GM21619 (cell line): ENCODE measurements around the gene AP1S3.

ENCODE experiments used
- ATAC-seq: cut with Tn5 transposase; IDR thresholded peaks from one replicate; pipeline ENCODE4 v1.9.1; 2021; ENCODE audit not compliant: unreplicated experiment

AP1S3 gene

DNA sequence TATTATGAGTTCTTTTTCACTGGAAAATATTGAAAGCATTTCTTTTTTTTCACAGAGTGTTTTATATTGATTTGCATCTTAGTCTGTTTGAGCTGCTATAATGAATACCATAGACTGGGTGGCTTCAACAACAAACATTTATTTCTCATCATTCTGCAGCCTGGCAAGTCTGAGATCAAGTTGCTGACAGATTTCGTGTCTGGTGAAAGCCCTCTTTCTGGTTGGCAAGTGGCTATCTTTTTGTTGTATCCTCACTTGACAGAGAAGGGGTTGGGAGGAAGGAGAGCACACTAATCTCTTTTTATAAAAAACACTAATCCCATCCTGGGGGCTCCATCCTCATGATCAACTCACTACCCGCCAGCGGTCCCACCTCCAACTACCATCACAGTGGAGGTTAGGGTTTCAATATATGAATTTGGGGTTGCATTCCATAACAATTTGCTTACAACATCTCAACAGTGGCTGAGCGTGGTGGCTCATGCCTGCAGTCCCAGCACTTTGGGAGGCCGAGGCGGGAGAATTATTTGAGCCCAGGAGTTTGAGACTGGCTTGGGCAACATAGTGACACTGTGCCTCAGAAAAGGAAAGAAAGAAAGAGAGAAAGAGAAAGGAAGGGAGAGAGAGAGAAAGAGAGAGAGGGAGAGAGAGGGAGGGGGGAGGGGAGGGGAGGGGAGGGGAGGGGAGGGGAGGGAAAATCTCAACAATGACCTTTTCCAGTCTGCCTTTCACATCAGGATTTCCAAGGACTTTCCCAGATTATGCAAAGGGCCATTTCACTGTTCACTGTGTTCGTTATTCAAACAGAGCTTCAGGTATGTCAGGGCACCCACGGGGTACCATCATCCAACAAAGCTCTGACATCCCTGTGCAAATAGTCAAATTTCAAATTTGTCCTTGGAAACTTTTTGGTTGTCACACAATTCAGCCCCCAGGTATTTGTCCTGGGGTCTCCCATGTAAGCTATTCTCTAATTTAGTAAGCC, 111.1 kb downstream of the AP1S3 start:
- ATAC-seq: no peak

DNA sequence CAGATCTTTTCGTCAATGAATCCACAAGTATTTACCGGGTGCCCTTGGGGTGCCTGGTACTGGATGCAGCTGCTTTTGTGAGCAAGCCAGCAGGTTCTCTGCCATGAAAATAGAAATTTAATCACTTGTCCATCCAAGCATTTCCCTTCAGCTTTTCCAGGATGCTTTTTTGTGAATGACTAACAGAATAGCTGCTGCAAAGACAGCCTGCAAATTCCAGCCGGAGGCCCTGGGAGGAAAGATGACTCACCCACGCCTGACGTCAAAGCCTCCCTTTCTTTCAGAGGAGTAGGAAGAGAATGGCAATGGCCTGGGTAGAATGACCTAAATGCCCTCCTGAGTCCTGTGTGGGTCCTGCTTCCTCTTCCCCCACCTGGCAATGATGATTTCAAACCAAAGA, 111.9 kb downstream of the AP1S3 start:
- ATAC-seq: no peak

- no peak for ATAC-seq
These were observed 112.5 kb downstream of the AP1S3 start for GRCh38 chr2:223724861-223725260.

- ATAC-seq: no peak
These were observed 113.4 kb downstream of the AP1S3 start for GRCh38 chr2:223723954-223724411.

DNA sequence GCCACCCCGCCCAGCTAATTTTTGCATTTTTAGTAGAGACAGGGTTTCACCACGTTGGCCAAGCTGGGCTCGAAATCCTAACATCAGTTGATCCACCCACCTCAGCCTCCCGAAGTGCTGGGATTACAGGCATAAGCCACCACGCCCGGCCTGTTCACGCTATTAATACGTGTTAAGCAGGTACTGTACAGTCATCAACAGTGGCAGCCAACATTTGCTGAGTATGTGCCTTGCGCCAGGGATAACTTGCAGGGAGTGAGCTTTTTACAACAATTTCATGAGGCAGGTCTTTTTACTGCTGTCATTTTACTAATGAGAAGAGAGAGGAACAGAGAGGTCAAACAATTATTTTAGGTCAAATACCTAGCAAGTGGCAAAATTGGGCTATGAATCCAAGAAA, 115.2 kb downstream of the AP1S3 start:
- no peak for ATAC-seq

GRCh38 chr2:223721746-223722145, 115.6 kb downstream of the AP1S3 start:
- no peak for ATAC-seq

DNA sequence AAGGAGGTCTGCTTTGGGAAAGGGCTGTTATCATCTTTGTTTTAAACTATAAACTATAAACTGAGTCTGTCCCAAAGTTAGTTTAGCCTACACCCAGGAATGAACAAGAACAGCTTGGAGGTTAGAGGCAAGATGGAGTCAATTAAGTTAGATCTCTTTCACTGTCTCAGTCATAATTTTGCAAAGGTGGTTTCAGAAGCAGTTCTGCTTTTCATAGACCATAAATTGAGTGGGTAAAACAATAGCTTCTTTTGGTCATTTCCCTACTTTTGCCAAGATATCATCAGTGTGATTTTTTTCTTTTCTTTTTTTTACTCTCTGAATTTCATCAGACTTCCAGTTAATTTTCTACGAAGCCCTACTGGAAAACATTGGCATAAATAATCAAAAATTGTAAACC, 117.0 kb downstream of the AP1S3 start:
- ATAC-seq: no peak

- ATAC-seq: no peak
These were observed 124.7 kb downstream of the AP1S3 start for GRCh38 chr2:223712642-223713041.

DNA sequence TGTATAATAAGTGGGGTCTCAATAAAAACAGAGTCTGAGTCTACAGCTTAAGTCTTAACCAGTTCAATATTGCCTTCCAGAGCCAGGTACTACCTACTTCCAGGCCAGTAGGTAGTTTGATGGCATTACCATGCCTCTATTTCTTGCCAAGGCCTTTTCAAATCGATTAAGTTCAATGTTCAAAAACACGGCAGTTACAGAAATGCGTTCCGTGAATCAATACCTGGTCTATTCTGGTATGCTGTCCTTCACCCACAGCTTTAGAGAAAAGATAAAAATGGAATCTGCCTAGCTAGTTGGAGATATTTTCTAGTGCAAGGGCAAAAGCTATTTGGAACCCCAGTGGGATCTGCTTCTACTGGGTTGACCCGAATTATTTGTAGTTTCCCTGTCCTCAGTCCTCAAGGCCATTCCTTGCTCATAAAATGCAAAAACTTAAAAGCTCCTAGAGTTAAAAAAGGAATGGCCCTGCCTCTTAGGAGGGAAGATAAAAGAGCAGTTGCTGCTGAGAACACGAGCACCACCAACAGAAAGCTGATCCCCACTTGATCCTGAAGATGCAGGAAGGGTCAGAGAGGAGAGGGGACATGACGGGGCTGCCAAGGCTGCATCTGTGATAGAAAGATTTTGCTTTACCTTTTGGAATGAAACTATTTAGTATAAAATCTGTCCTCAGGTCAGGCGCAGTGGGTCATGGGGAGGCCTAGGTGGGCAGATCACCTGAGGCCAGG, 125.6 kb downstream of the AP1S3 start:
- no peak for ATAC-seq
